Adrenal gland (tissue), 12 donors: Measurements from ENCODE around the gene GLRA3. TPM values are rescaled to one million over a fixed set of nuclear protein-coding genes. Genes with fewer than 3 reads are reported as not detected.
"Not testable (repeated sequence)": the region's sequence is repeated elsewhere in the genome, so short reads cannot be mapped to it uniquely, and the experiment has no call there.

Experiments used
- DNase-seq, 7 donors: peaks; one replicate each; pipeline ENCODE4 v3.0.0-alpha.2; 2019 to 2020
- H3K27ac ChIP-seq, 5 donors: fragments of 200-600 bp; sonication (generic) in 4 of 5; 1 replicate in 3 of 5; 2 replicates in 2 of 5; pipeline versions ENCODE4 v1.5.1 to v1.8.0; 2016 to 2020; ENCODE audit warnings: mild to moderate bottlenecking in 1 of 5
- H3K27me3 ChIP-seq: fragments of 200-600 bp; 2 replicates; pipeline ENCODE4 v1.8.0; 2021
- H3K36me3 ChIP-seq, 2 donors: fragments of 200-600 bp; replicated peaks in 1 of 2; 1 replicate in 1 of 2; 2 replicates in 1 of 2; pipeline versions ENCODE4 v1.5.1 to v1.8.0; 2018 to 2022
- H3K4me1 ChIP-seq, 2 donors: fragments of 200-600 bp; replicated peaks in 1 of 2; 1 replicate in 1 of 2; 2 replicates in 1 of 2; pipeline versions ENCODE4 v1.5.1 to v1.8.0; 2018 to 2021
- H3K4me3 ChIP-seq, 4 donors: fragments of 200-600 bp; sonication (generic) in 3 of 4; one replicate each; pipeline ENCODE4 v1.5.1; 2016 to 2018
- H3K9me3 ChIP-seq, 3 donors: fragments of 200-600 bp; sonication (generic) in 1 of 3; replicated peaks in 1 of 3; 1 replicate in 2 of 3; 2 replicates in 1 of 3; pipeline versions ENCODE4 v1.5.1 to v1.8.0; 2016 to 2021
- CTCF ChIP-seq, 6 experiments: fragments of 450-650 bp in 4 of 6; fragments of 200-600 bp in 2 of 6; sonication (generic) in 1 of 6; IDR thresholded peaks; 1 replicate in 5 of 6; 2 replicates in 1 of 6; pipeline versions ENCODE4 v1.5.1 to v1.8.0; 2016 to 2021; ENCODE audit warnings: antibody characterized with exemption in 6 of 6, mild to moderate bottlenecking in 2 of 6, moderate library complexity in 1 of 6
- POLR2A ChIP-seq, 2 donors: fragments of 450-650 bp; IDR thresholded peaks; one replicate each; pipeline ENCODE4 v1.6.1; 2017; ENCODE audit warnings: antibody characterized with exemption in 2 of 2, mild to moderate bottlenecking in 2 of 2, moderate library complexity in 1 of 2
- WGBS, 4 donors: extraction: QIAGEN DNeasy Blood & Tissue Kit in 2 of 4; methylation state at CpG; one replicate each; pipeline versions ENCODE4 v1.1.5 to v1.1.7; 2013 to 2017; 5-methylcytosine and 5-hydroxymethylcytosine counted together
- intact Hi-C, 2 donors: fragments of 100-400 bp; cut with DNase I; formaldehyde crosslinking; loops; one replicate each; pipeline versions ENCODE4 v1.14.1 to v1.15.0; 2022 to 2023
- polyA plus RNA-seq, 3 donors: library from polyadenylated mRNA; stranded (reverse); fragments of 200-250 nt in 2 of 3; fragments of 350-450 nt in 1 of 3; fragmentation: Illumina TruSeq in 1 of 3; extraction: RNeasy Lipid Tissue Mini Kit (QIAGEN cat#74804) in 1 of 3; gene quantifications; one replicate each; pipeline ENCODE4 v1.2.3, GENCODE V29; 2013 to 2014
- total RNA-seq, 9 donors: library from RNA; depleted of rRNA in 4 of 9; stranded (reverse); fragments of >200 nt in 4 of 9; fragments of 120-200 nt in 1 of 9; fragmentation: NEBNext Ultra II Directional in 1 of 9; extraction: Animal tissue kit (Norgen Biotek cat#: 25700) in 1 of 9; gene quantifications; one replicate each; pipeline versions ENCODE4 v1.1.0 to v1.2.4, GENCODE V29; 2013 to 2023
- donor health status: healthy with polysubstance abuse.
- donor health status: Bipolar disorder and iron deficiency.
- donor health status: DM: yes; HTN: yes; CAD: no.
- donor health status: DM: no; HTN: no; CAD: no.
- donor health status: DM: no; HTN: no; CAD: no.
- donor health status: DM: yes; HTN: yes; CAD: no.

The GLRA3 gene
- total and polyA plus RNA-seq, 12 donors, result 0.03 to 2.2 (median 0.24) TPM; not detected in 3

- Histone ChIP-seq H3K27me3 (no peaks in the 10 kb centered on the region), H3K4me3 (no peak overlapping the region), H3K27ac (no peak overlapping the region), H3K4me1 (no peaks in the 10 kb centered on the region), H3K9me3 (no peaks in the 10 kb centered on the region), H3K36me3 (no peaks in the 10 kb centered on the region)
- intact Hi-C loops, result no loop called here
- no peak for TF ChIP-seq CTCF (IDR thresholded peaks at IDR 0.05)
- no peak for TF ChIP-seq POLR2A (IDR thresholded peaks at IDR 0.05)
- no peak for DNase-seq
Observed at GRCh38 chr4:174640146-174640545, 188.9 kb downstream of the GLRA3 start.

- Histone ChIP-seq H3K27ac (no peak overlapping the region), H3K9me3 (no peaks in the 10 kb centered on the region), H3K36me3 (no peaks in the 10 kb centered on the region), H3K4me1 (no peaks in the 10 kb centered on the region), H3K4me3 (no peak overlapping the region), H3K27me3 (no peaks in the 10 kb centered on the region)
- no peak for TF ChIP-seq POLR2A (IDR thresholded peaks at IDR 0.05)
- TF ChIP-seq CTCF (IDR thresholded peaks at IDR 0.05), result no peak
- intact Hi-C loops, result no loop called here
- DNase-seq, result no peak
- WGBS, 4 donors, result 87 to 97% (median 96%) methylated on average over 1 of the region's 1 CpG
Observed at GRCh38 chr4:174635732-174636131, 193.3 kb downstream of the GLRA3 start.

GRCh38 chr4:174633399-174633798 lies 195.6 kb downstream of the GLRA3 start:
- no peak overlapping the region for H3K4me3 ChIP-seq
- no peak overlapping the region for H3K27ac ChIP-seq
- H3K9me3 ChIP-seq, result no peaks in the 10 kb centered on the region
- H3K36me3 ChIP-seq, result no peaks in the 10 kb centered on the region
- no peaks in the 10 kb centered on the region for H3K27me3 ChIP-seq
- intact Hi-C loops, result loop anchor here in 1 of 2 donors (5.0 kb wide), 1 partner anchor 266 kb away; no protein-coding TSS in a partner anchor
- no peak for TF ChIP-seq POLR2A (IDR thresholded peaks at IDR 0.05)
- no peak for TF ChIP-seq CTCF (IDR thresholded peaks at IDR 0.05)
- WGBS, 4 donors, result 58 to 79% (median 73%) methylated on average over 1 of the region's 1 CpG
- no peak for DNase-seq
- H3K4me1 ChIP-seq, result no peaks in the 10 kb centered on the region

- WGBS, 4 donors, result 25 to 40% (median 37%) methylated on average over 2 of the region's 2 CpGs
- H3K27ac ChIP-seq, result no peak overlapping the region
Observed at GRCh38 chr4:174631901-174632758, 196.9 kb downstream of the GLRA3 start.

GRCh38 chr4:174629907-174630450 lies 199.1 kb downstream of the GLRA3 start:
- not testable (repeated sequence) for H3K4me3 ChIP-seq, H3K27me3 ChIP-seq, H3K9me3 ChIP-seq, DNase-seq, H3K4me1 ChIP-seq, H3K27ac ChIP-seq, H3K36me3 ChIP-seq
- 94 to 100% (median 96%) methylated on average over 2 of the region's 2 CpGs for WGBS, 4 donors
- intact Hi-C loops, result loop anchor here (5.0 to 10.0 kb wide), 2 partner anchors 255 to 263 kb away; no protein-coding TSS in a partner anchor

More at GRCh38 chr4:174631901-174632758, 196.9 kb downstream of the GLRA3 start:
- Histone ChIP-seq H3K4me1 (no peaks in the 10 kb centered on the region), H3K27me3 (no peaks in the 10 kb centered on the region), H3K4me3 (no peak overlapping the region), H3K36me3 (no peaks in the 10 kb centered on the region), H3K9me3 (no peaks in the 10 kb centered on the region)
- TF ChIP-seq POLR2A (IDR thresholded peaks at IDR 0.05), result no peak
- TF ChIP-seq CTCF (IDR thresholded peaks at IDR 0.05), result peak; percentile 42 to 82 (median 62)
- DNase-seq, result peak in 2 of 7 donors; percentile 8 to 27
- intact Hi-C loops, result loop anchor here in 1 of 2 donors (5.0 kb wide), 1 partner anchor 265 kb away; no protein-coding TSS in a partner anchor
